Right lobe of liver (tissue), 6 donors: ENCODE data around the gene NLRP13. TPM values are rescaled to one million over a fixed set of nuclear protein-coding genes. Genes with fewer than 3 reads are reported as not detected.
A peak's percentile ranks its signal among the peaks of the same experiment; 100 is the strongest.

Experiments used
- ATAC-seq, 4 donors: fragments of 200-7000 bp; cut with Tn5 transposase; one replicate each; pipeline ENCODE4 v1.9.1; 2020; ENCODE audit warnings: mild to moderate bottlenecking in 4 of 4, moderate library complexity in 4 of 4
- DNase-seq, 3 donors: peaks; one replicate each; pipeline ENCODE4 v3.0.0-alpha.2; 2020
- H3K27ac ChIP-seq, 3 donors: fragments of 200-600 bp; one replicate each; pipeline ENCODE4 v1.8.0; 2022
- H3K27me3 ChIP-seq, 2 donors: fragments of 200-600 bp; one replicate each; pipeline ENCODE4 v1.8.0; 2022
- H3K36me3 ChIP-seq, 4 donors: fragments of 200-600 bp; sonication (generic) in 1 of 4; one replicate each; pipeline versions ENCODE4 v1.5.1 to v1.8.0; 2017 to 2022; ENCODE audit warnings: control low read depth in 1 of 4
- H3K4me1 ChIP-seq, 4 donors: fragments of 200-600 bp; sonication (generic) in 1 of 4; one replicate each; pipeline versions ENCODE4 v1.5.1 to v1.8.0; 2017 to 2022; ENCODE audit warnings: control low read depth in 1 of 4
- H3K4me3 ChIP-seq, 3 donors: fragments of 200-600 bp; one replicate each; pipeline ENCODE4 v1.8.0; 2022
- H3K9me3 ChIP-seq, 4 donors: fragments of 200-600 bp; sonication (generic) in 1 of 4; one replicate each; pipeline versions ENCODE4 v1.5.1 to v1.8.0; 2017 to 2022; ENCODE audit warnings: control low read depth in 1 of 4
- POLR2A ChIP-seq: fragments of 450-650 bp; IDR thresholded peaks from one replicate; pipeline ENCODE4 v1.6.1; 2017; ENCODE audit warnings: antibody characterized with exemption, mild to moderate bottlenecking
- WGBS: methylation state at CpG from one replicate; pipeline ENCODE4 v1.1.6; 2018; ENCODE audit warnings: low coverage, low lambda C conversion rate; ENCODE audit not compliant: insufficient coverage; ENCODE audit errors: missing lambda C conversion rate; 5-methylcytosine and 5-hydroxymethylcytosine counted together
- intact Hi-C, 2 donors: fragments of 100-400 bp; cut with DNase I; formaldehyde crosslinking; loops; one replicate each; pipeline versions ENCODE4 v1.11.2 to v1.14.1; 2022
- total RNA-seq, 6 experiments: library from RNA; depleted of rRNA in 2 of 6; stranded (reverse); fragments of >200 nt in 2 of 6; fragmentation: NEBNext Ultra II Directional in 3 of 6; extraction: Animal tissue kit (Norgen Biotek cat#: 25700) in 3 of 6; gene quantifications; one replicate each; pipeline versions ENCODE4 v1.1.0 to v1.2.4, GENCODE V29; 2016 to 2023
- TF ChIP-seq, protein P1 (sequence below), 4 donors: fragments of 200-600 bp in 3 of 4; fragments of 450-650 bp in 1 of 4; IDR thresholded peaks; one replicate each; pipeline versions ENCODE4 v1.5.1 to v1.8.0; 2016 to 2022; ENCODE audit warnings: antibody characterized with exemption in 4 of 4, mild to moderate bottlenecking in 2 of 4
- donor health status: DM: no; HTN: yes; CAD: no.
- donor health status: DM: no; HTN: no; CAD: no.
- donor health status: DM: no; HTN: no; CAD: no.
- donor health status: DM: no; HTN: yes; CAD: no.
- donor health status: DM: no; HTN: yes; CAD: no.

NLRP13 gene
- total RNA-seq, 6 experiments from 2014 or later: not detected

DNA sequence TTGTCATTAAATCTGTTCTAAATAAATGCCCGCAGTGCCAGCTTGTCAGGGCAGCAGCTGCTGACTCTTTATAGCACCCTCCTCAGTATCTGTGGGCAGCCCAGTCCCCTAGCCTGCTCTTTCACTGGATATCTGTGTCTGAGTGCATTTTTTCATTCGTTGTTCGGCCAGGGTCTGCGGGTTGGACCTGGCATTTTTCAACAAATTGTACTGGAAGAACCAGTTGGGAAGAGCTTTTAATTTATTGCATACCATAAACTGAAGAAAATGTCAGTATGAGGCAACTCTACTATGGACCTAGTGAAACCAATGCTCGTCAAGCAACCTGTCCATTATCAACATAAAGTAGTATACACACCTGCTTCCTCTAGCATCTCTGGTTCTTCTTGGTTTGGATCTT is 8.6 kb downstream of the NLRP13 start:
- DNase-seq (no peak), ATAC-seq (no peak)
- Histone ChIP-seq H3K4me1 (no peaks in the 10 kb centered on the region), H3K4me3 (no peak overlapping the region), H3K27ac (no peak overlapping the region), H3K36me3 (no peaks in the 10 kb centered on the region), H3K9me3 (no peaks in the 10 kb centered on the region), H3K27me3 (no peaks in the 10 kb centered on the region)
- 34% methylated on average over 4 of the region's 5 CpGs for WGBS
- TF ChIP-seq, protein P1, sequence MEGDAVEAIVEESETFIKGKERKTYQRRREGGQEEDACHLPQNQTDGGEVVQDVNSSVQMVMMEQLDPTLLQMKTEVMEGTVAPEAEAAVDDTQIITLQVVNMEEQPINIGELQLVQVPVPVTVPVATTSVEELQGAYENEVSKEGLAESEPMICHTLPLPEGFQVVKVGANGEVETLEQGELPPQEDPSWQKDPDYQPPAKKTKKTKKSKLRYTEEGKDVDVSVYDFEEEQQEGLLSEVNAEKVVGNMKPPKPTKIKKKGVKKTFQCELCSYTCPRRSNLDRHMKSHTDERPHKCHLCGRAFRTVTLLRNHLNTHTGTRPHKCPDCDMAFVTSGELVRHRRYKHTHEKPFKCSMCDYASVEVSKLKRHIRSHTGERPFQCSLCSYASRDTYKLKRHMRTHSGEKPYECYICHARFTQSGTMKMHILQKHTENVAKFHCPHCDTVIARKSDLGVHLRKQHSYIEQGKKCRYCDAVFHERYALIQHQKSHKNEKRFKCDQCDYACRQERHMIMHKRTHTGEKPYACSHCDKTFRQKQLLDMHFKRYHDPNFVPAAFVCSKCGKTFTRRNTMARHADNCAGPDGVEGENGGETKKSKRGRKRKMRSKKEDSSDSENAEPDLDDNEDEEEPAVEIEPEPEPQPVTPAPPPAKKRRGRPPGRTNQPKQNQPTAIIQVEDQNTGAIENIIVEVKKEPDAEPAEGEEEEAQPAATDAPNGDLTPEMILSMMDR (IDR thresholded peaks at IDR 0.05): no peak
- no peak for TF ChIP-seq POLR2A
- intact Hi-C loops: no loop called here

GRCh38 chr19:55913643-55914268 is 18.4 kb downstream of the NLRP13 start:
- no peaks in the 10 kb centered on the region for H3K36me3 ChIP-seq
- DNase-seq: no peak
- no peak overlapping the region for H3K4me3 ChIP-seq
- TF ChIP-seq, protein P1 (IDR thresholded peaks at IDR 0.05): peak in 2 of 4 donors; percentile 16 to 37
- TF ChIP-seq POLR2A: no peak
- WGBS: 41% methylated on average over 9 of the region's 9 CpGs
- H3K27ac ChIP-seq: no peak overlapping the region
- no peaks in the 10 kb centered on the region for H3K9me3 ChIP-seq
- H3K27me3 ChIP-seq: no peaks in the 10 kb centered on the region
- no peak for ATAC-seq
- H3K4me1 ChIP-seq: no peaks in the 10 kb centered on the region
- intact Hi-C loops: no loop called here

GRCh38 chr19:55912916-55913315 is 19.2 kb downstream of the NLRP13 start:
- Histone ChIP-seq H3K36me3 (no peaks in the 10 kb centered on the region), H3K27ac (no peak overlapping the region), H3K4me1 (no peaks in the 10 kb centered on the region), H3K4me3 (no peak overlapping the region), H3K27me3 (no peaks in the 10 kb centered on the region), H3K9me3 (no peaks in the 10 kb centered on the region)
- ATAC-seq (no peak), DNase-seq (no peak)
- 56% methylated on average over 6 of the region's 7 CpGs for WGBS
- intact Hi-C loops: no loop called here
- no peak for TF ChIP-seq POLR2A
- TF ChIP-seq, protein P1 (IDR thresholded peaks at IDR 0.05): no peak

DNA sequence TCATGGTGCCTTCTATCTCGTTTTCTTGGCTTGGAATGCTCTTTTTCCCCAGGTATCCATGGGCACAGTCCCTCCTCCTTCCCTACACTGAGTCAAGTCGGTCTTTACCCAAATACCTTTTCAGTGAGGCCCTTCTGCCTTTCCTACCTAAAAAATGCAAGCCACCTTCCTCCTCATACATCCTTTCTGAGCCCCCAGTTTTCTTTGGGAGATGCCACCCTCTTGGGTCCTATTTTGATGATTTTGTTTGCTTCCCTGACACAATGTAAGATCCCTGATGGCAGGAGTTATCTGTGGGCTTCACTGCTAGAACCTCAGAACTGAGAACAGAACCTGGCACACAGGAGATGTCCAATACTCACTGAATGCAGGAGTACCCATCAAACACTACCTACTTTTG is 22.3 kb downstream of the NLRP13 start:
- Histone ChIP-seq H3K4me3 (no peak overlapping the region), H3K27ac (no peak overlapping the region), H3K4me1 (no peaks in the 10 kb centered on the region), H3K27me3 (no peaks in the 10 kb centered on the region), H3K9me3 (no peaks in the 10 kb centered on the region), H3K36me3 (no peaks in the 10 kb centered on the region)
- WGBS: 35% methylated on average over 2 of the region's 2 CpGs
- ATAC-seq (no peak), DNase-seq (no peak)
- intact Hi-C loops: no loop called here
- no peak for TF ChIP-seq POLR2A
- TF ChIP-seq, protein P1 (IDR thresholded peaks at IDR 0.05): no peak
